Activated CD4-positive, alpha-beta T cell treated with anti-CD3 and anti-CD28 coated beads, Interleukin-2, amount 10 ng/mL, durations not matched to agents 7 days and 5 days (primary cell): ENCODE data around the gene HCLS1. TPM values are rescaled to one million over a fixed set of nuclear protein-coding genes. Genes with fewer than 3 reads are reported as not detected.

Experiments used
- CTCF ChIA-PET: fragments of 350-600 bp; sonication (Branson Sonifier 250); formaldehyde crosslinking; loops from one replicate; lab custom pipeline; 2021; ENCODE audit warnings: antibody characterized with exemption; lab: Charles Lee
- POLR2A ChIA-PET: fragments of 350-600 bp; sonication (Branson Sonifier 250); formaldehyde crosslinking; loops from one replicate; lab custom pipeline; 2021; ENCODE audit warnings: antibody characterized with exemption; lab: Charles Lee
- DNase-seq: peaks from one replicate; pipeline ENCODE4 v3.0.0-alpha.2; 2020
- H3K27ac Mint-ChIP-seq: one replicate; pipeline ENCODE4 v1.8.0; 2021; ENCODE audit warnings: mild to moderate bottlenecking, moderate library complexity, mixed read lengths
- H3K27me3 Mint-ChIP-seq: one replicate; pipeline ENCODE4 v1.8.0; 2021; ENCODE audit warnings: mixed read lengths
- H3K36me3 Mint-ChIP-seq: one replicate; pipeline ENCODE4 v1.8.0; 2021; ENCODE audit warnings: low read depth, mixed read lengths
- H3K4me1 Mint-ChIP-seq: one replicate; pipeline ENCODE4 v1.8.0; 2021; ENCODE audit warnings: mixed read lengths
- H3K4me3 Mint-ChIP-seq: one replicate; pipeline ENCODE4 v1.8.0; 2021; ENCODE audit warnings: mild to moderate bottlenecking, moderate library complexity, mixed read lengths
- H3K9me3 Mint-ChIP-seq: one replicate; pipeline ENCODE4 v1.8.0; 2021; ENCODE audit warnings: mixed read lengths
- total RNA-seq, 2 experiments: library from RNA; stranded (reverse); gene quantifications; one replicate each; pipeline ENCODE4 v1.2.3, GENCODE V29; 2021

Gene HCLS1
- total RNA-seq, 2 experiments from 2014 or later, result 339 to 350 TPM

DNA sequence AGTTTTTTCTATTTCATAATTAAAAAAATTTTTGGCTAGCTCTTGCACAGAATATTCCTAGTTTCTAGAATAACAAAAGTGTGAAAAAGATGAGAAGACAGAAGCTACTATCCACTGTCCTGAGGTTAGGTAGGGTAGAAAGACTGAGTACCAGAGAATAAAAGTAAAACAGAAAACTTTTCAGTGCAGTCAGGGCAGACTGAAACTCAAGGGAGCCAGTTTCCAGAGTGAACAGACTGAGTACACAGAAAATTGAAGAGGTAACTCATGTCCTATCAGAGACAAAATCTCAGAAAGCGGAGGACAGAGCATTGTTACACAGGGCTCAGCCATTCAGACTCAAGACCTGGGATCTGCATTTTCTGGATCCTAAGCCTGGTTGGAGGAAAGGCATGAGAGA lies 76.3 kb downstream of the HCLS1 start:
- ChIA-PET CTCF (no interaction called here), POLR2A (no interaction called here)
- H3K4me3 Mint-ChIP-seq, result no peak overlapping the region
- H3K27ac Mint-ChIP-seq, result no peak overlapping the region
- H3K9me3 Mint-ChIP-seq, result no peaks in the 10 kb centered on the region
- DNase-seq, result no peak
- H3K36me3 Mint-ChIP-seq, result no peaks in the 10 kb centered on the region
- peaks cover 23% of the 10 kb centered on the region for H3K27me3 Mint-ChIP-seq
- H3K4me1 Mint-ChIP-seq, result no peaks in the 10 kb centered on the region

DNA sequence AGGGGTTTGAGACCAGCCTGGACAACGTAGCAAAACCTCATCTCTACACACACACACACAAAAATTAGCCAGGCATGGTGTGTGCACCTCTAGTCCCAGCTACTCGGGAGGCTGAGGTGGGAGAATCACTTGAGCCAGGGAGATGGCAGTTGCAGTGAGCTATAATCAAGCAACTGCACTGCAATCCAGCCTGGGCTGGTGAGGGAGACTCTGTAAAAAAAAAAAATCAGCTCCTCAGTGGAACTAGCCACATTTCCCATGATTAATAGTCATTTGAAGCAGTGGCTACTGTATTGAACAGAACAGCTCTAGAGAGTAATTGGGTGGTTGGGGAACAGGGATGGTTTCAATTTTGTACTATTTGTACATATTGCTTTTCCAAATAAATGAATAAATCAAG lies 79.0 kb downstream of the HCLS1 start:
- ChIA-PET CTCF (interaction anchor here (0.6 to 1.4 kb wide), 2 partner anchors 35 to 81 kb away, joined by 3 to 7 read pairs; no protein-coding TSS in a partner anchor), POLR2A (no interaction called here)
- no peak overlapping the region for H3K4me3 Mint-ChIP-seq
- peaks cover 23% of the 10 kb centered on the region for H3K27me3 Mint-ChIP-seq
- H3K4me1 Mint-ChIP-seq, result no peaks in the 10 kb centered on the region
- H3K27ac Mint-ChIP-seq, result no peak overlapping the region
- no peaks in the 10 kb centered on the region for H3K36me3 Mint-ChIP-seq
- no peak for DNase-seq
- no peaks in the 10 kb centered on the region for H3K9me3 Mint-ChIP-seq

Other genes starting within 250 kb of the HCLS1 start
- gene POLQ, start 114.9 kb downstream of the HCLS1 start, total RNA-seq, result 10 to 100 TPM; 29.0 to 32.1 TPM
- gene ARGFX, start 93.0 kb downstream of the HCLS1 start, total RNA-seq, result not detected
- gene FBXO40, start 67.5 kb downstream of the HCLS1 start, total RNA-seq, result not detected
- gene GOLGB1, start 88.8 kb upstream of the HCLS1 start, total RNA-seq, result 10 to 100 TPM; 27.4 to 31.7 TPM
- gene IQCB1, start 174.2 kb upstream of the HCLS1 start, total RNA-seq, result 10 to 100 TPM; 28.4 to 34.0 TPM
- 10 to 100 TPM in 1 of 2 experiments, 1 to 10 TPM in 1; 9.4 to 11.7 TPM for gene EAF2, start 174.3 kb upstream of the HCLS1 start, total RNA-seq
- 1 to 10 TPM; 2.2 TPM for gene SLC15A2, start 233.5 kb upstream of the HCLS1 start, total RNA-seq